IMR-90 (cell line): ENCODE measurements around the gene SECISBP2. TPM values are rescaled to one million over a fixed set of nuclear protein-coding genes. Genes with fewer than 3 reads are reported as not detected.
A peak's percentile ranks its signal among the peaks of the same experiment; 100 is the strongest.

Source experiments
- ATAC-seq: fragments of 200-7000 bp; cut with Tn5 transposase; 2 replicates; pipeline ENCODE4 v1.9.1; 2020; ENCODE audit warnings: low read depth, mild to moderate bottlenecking, moderate library complexity
- BruUV-seq: library from RNA; stranded (reverse); fragments of 400-500 nt; replicated peaks from 2 replicates; lab custom pipeline; 2021; lab: Mats Ljungman, UMichigan
- CTCF ChIA-PET: fragments of 300-600 bp; formaldehyde crosslinking; extraction: SDS; loops from one replicate; lab custom pipeline; 2021; ENCODE audit warnings: antibody characterized with exemption; lab: Yijun Ruan, JAX
- POLR2A ChIA-PET: fragments of 300-600 bp; sonication (Branson Sonifier 250); formaldehyde crosslinking; loops from one replicate; lab custom pipeline; 2022; ENCODE audit warnings: antibody characterized with exemption; ENCODE audit not compliant: unreplicated experiment; lab: Charles Lee
- DNase-seq: peaks from one replicate; pipeline ENCODE4 v3.0.0; 2013
- H2AFZ ChIP-seq: replicated peaks from 2 replicates; pipeline ENCODE3; 2013; ENCODE audit warnings: low read length, mild to moderate bottlenecking; ENCODE audit not compliant: poor library complexity
- H2AK5ac ChIP-seq: 2 replicates; pipeline ENCODE4 v1.6.1; 2013; ENCODE audit warnings: low read depth, low read length, inconsistent platforms
- H2AK9ac ChIP-seq: replicated peaks from 2 replicates; pipeline ENCODE3; 2013; ENCODE audit warnings: mild to moderate bottlenecking, low read depth, low read length, moderate library complexity; ENCODE audit not compliant: poor library complexity
- H2BK120ac ChIP-seq: 2 replicates; pipeline ENCODE4 v1.6.1; 2013; ENCODE audit warnings: low read depth, low read length, inconsistent platforms
- H2BK15ac ChIP-seq: 3 replicates; pipeline ENCODE4 v1.6.1; 2013; ENCODE audit warnings: low read depth, low read length, inconsistent platforms
- H2BK20ac ChIP-seq: 2 replicates; pipeline ENCODE4 v1.6.1; 2013; ENCODE audit warnings: low read depth, mild to moderate bottlenecking, inconsistent platforms, low read length, moderate library complexity
- H2BK5ac ChIP-seq: 2 replicates; pipeline ENCODE4 v1.6.1; 2013; ENCODE audit warnings: mild to moderate bottlenecking, low read depth, low read length, inconsistent platforms; ENCODE audit not compliant: poor library complexity, severe bottlenecking
- H3K14ac ChIP-seq: replicated peaks from 2 replicates; pipeline ENCODE4 v1.6.1; 2013; ENCODE audit warnings: low read depth, low read length, inconsistent platforms
- H3K18ac ChIP-seq: 2 replicates; pipeline ENCODE4 v1.6.1; 2013; ENCODE audit warnings: low read depth, low read length, control low read depth
- H3K23ac ChIP-seq: 2 replicates; pipeline ENCODE4 v1.6.1; 2013; ENCODE audit warnings: low read depth, low read length, inconsistent platforms
- H3K27ac ChIP-seq: 2 replicates; pipeline ENCODE4 v1.5.1; 2013; ENCODE audit warnings: mild to moderate bottlenecking, control low read depth, low read length; ENCODE audit not compliant: insufficient read depth
- H3K27me3 ChIP-seq: 2 replicates; pipeline ENCODE4 v1.6.1; 2013; ENCODE audit warnings: low read length; ENCODE audit not compliant: control insufficient read depth, insufficient read depth
- H3K36me3 ChIP-seq: 2 replicates; pipeline ENCODE4 v1.6.1; 2013; ENCODE audit warnings: low read length, mixed read lengths; ENCODE audit not compliant: control insufficient read depth, insufficient read depth
- H3K4ac ChIP-seq: 2 replicates; pipeline ENCODE4 v1.6.1; 2013; ENCODE audit warnings: low read depth, low read length, inconsistent platforms
- H3K4me1 ChIP-seq: 2 replicates; pipeline ENCODE4 v1.6.1; 2013; ENCODE audit warnings: low read length, mixed read lengths; ENCODE audit not compliant: control insufficient read depth, insufficient read depth
- H3K4me2 ChIP-seq: 2 replicates; pipeline ENCODE4 v1.6.1; 2013; ENCODE audit warnings: low read depth, mild to moderate bottlenecking, control low read depth, low read length, moderate library complexity
- H3K4me3 ChIP-seq: 2 replicates; pipeline ENCODE4 v1.5.1; 2013; ENCODE audit warnings: low read depth, mild to moderate bottlenecking, control low read depth, low read length, moderate library complexity; ENCODE audit not compliant: insufficient read depth
- H3K56ac ChIP-seq: 2 replicates; pipeline ENCODE4 v1.6.1; 2013; ENCODE audit warnings: low read length, inconsistent platforms; ENCODE audit not compliant: insufficient read depth; ENCODE audit errors: extremely low read depth
- H3K79me1 ChIP-seq, 2 experiments: 2 replicates each; pipeline ENCODE4 v1.6.1; 2013; ENCODE audit warnings: low read length in 2 of 2, inconsistent platforms in 1 of 2, low read depth in 1 of 2
- H3K9ac ChIP-seq: 2 replicates; pipeline ENCODE4 v1.6.1; 2013; ENCODE audit warnings: low read depth, low read length, control low read depth
- H3K9me1 ChIP-seq: 2 replicates; pipeline ENCODE4 v1.6.1; 2013; ENCODE audit warnings: low read length, inconsistent platforms; ENCODE audit not compliant: insufficient read depth
- H3K9me3 ChIP-seq: 2 replicates; pipeline ENCODE4 v1.6.1; 2013; ENCODE audit warnings: low read length; ENCODE audit not compliant: control insufficient read depth, insufficient read depth
- H4K20me1 ChIP-seq: 2 replicates; pipeline ENCODE4 v1.6.1; 2013; ENCODE audit warnings: low read length, inconsistent platforms; ENCODE audit not compliant: insufficient read depth
- H4K5ac ChIP-seq: 2 replicates; pipeline ENCODE4 v1.6.1; 2013; ENCODE audit warnings: mild to moderate bottlenecking, low read depth, low read length, control low read depth
- H4K8ac ChIP-seq, 2 experiments: 2 replicates each; pipeline ENCODE4 v1.6.1; 2013; ENCODE audit warnings: low read depth in 2 of 2, low read length in 2 of 2, control low read depth in 1 of 2, inconsistent platforms in 1 of 2
- H4K91ac ChIP-seq: 2 replicates; pipeline ENCODE4 v1.6.1; 2013; ENCODE audit warnings: low read depth, low read length, inconsistent platforms; ENCODE audit not compliant: insufficient read depth
- BHLHE40 ChIP-seq: fragments of 150-350 bp; IDR thresholded peaks from 2 replicates; pipeline ENCODE4 v1.6.1; 2016; ENCODE audit warnings: mild to moderate bottlenecking, low read depth, low read length
- CHD1 ChIP-seq: IDR thresholded peaks from 2 replicates; pipeline ENCODE4 v1.6.1; 2012; ENCODE audit warnings: low read depth, low read length, improper control_type of control experiment
- ELK1 ChIP-seq: fragments of 150-350 bp; IDR thresholded peaks from 2 replicates; pipeline ENCODE4 v1.6.1; 2016; ENCODE audit warnings: low read depth, mild to moderate bottlenecking, low read length, moderate library complexity, borderline replicate concordance
- MAFK ChIP-seq: IDR thresholded peaks from 2 replicates; pipeline ENCODE4 v1.6.1; 2012; ENCODE audit warnings: low read depth, low read length, improper control_type of control experiment
- MXI1 ChIP-seq: IDR thresholded peaks from 2 replicates; pipeline ENCODE4 v1.6.1; 2012; ENCODE audit warnings: low read depth, mild to moderate bottlenecking, low read length, moderate library complexity, borderline replicate concordance
- NFE2L2 ChIP-seq: fragments of 150-350 bp; IDR thresholded peaks from 2 replicates; pipeline ENCODE4 v1.6.1; 2016; ENCODE audit warnings: low read depth, mild to moderate bottlenecking, low read length
- POLR2A ChIP-seq: IDR thresholded peaks from 2 replicates; pipeline ENCODE4 v1.6.1; 2012; ENCODE audit warnings: mild to moderate bottlenecking, low read depth, low read length
- RAD21 ChIP-seq: IDR thresholded peaks from 2 replicates; pipeline ENCODE4 v1.6.1; 2012; ENCODE audit warnings: low read length, improper control_type of control experiment
- RCOR1 ChIP-seq: IDR thresholded peaks from 2 replicates; pipeline ENCODE4 v1.6.1; 2012; ENCODE audit warnings: mild to moderate bottlenecking, low read length, improper control_type of control experiment; ENCODE audit not compliant: insufficient replicate concordance
- RFX5 ChIP-seq: IDR thresholded peaks from 2 replicates; pipeline ENCODE4 v1.8.0; 2012; ENCODE audit warnings: low read depth, mild to moderate bottlenecking, low read length, moderate library complexity
- SMC3 ChIP-seq: fragments of 150-350 bp; IDR thresholded peaks from 2 replicates; pipeline ENCODE4 v1.6.1; 2016; ENCODE audit warnings: low read depth, mild to moderate bottlenecking, antibody characterized with exemption, low read length, moderate library complexity
- WGBS, 2 experiments: methylation state at CpG; one replicate each; pipeline versions ENCODE4 v1.1.5 to v1.1.7; 2013; ENCODE audit warnings: missing lambda C conversion rate in 2 of 2; ENCODE audit not compliant: insufficient read length in 1 of 2; ENCODE audit errors: extremely low coverage in 2 of 2; 5-methylcytosine and 5-hydroxymethylcytosine counted together
- dilution Hi-C: fragments of 300-500 bp; cut with HindIII; formaldehyde crosslinking; loops from one replicate; pipeline ENCODE4 v1.14.3; 2018; ENCODE audit warnings: low sequenced_read_pairs; ENCODE audit not compliant: unreplicated experiment
- in situ Hi-C: fragments of 300-500 bp; cut with MboI; formaldehyde crosslinking; loops from 3 replicates; pipeline ENCODE4 v1.14.3; 2019; ENCODE audit warnings: low sequenced_read_pairs, inconsistent platforms, mixed read lengths
- intact Hi-C: fragments of 100-400 bp; cut with micrococcal nuclease; formaldehyde crosslinking; loops from 2 replicates; pipeline ENCODE4 v1.10.0; 2022
- polyA plus RNA-seq, 3 experiments: library from polyadenylated mRNA; depleted of rRNA; stranded (reverse); fragments of >200 nt; gene quantifications; 2 replicates each; pipeline ENCODE4 v1.2.3, GENCODE V29; 2012; ENCODE audit warnings: low replicate concordance in 1 of 3
- total RNA-seq: library from RNA; depleted of rRNA; stranded (reverse); fragments of >200 nt; gene quantifications from 2 replicates; pipeline ENCODE4 v1.2.3, GENCODE V29; 2012
- TF ChIP-seq, protein P1 (sequence below): conservative IDR thresholded peaks from 2 replicates; pipeline ENCODE4 v1.5.1; 2012; ENCODE audit warnings: mild to moderate bottlenecking, low read depth, low read length, improper control_type of control experiment

SECISBP2 gene
- total and polyA plus RNA-seq, 2 of the 4 experiments (the other 2 are of a cell fraction): 16.4 to 18.8 TPM

DNA sequence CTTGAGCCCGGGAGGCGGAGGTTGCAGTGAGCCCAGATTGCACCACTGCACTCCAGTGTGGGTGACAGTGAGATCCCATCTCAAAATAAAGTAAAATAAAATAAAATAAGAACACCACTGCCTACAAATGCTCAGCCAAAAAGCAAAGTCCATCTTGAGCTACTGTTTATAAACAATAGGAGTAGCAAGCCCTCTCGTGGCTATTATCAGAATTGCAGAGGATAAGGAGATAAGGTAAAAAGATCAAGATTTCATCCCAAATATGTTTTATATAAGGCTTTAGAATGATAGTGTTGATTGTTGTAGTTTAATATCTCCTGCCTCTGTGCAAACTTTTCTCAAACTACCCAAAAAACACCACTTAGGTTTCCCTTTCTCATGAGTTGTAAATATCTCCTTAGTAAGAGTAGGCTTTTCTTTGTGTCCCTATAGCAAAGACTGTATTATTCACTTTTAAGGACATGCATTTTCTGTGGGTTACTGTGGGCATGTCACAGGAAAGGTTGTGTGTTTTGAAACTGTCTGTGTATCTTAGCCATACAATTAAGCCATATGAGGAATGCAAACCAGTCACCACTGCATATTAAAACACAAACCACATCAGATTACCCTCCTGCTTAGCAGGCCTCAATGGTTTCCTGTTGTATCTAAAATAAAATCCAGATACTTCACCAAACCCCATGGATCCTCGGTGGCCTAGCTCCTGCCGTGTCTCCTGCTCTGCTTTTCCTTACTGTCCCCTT, 39.1 kb upstream of the SECISBP2 start:
- no CpG with 5 or more reads among the region's 5 CpGs for WGBS, 2 experiments
- peak overlapping the region; percentile 37; the same call in 1 of the 2 replicates for H4K5ac ChIP-seq
- peak; percentile 71 for DNase-seq
- no peak for TF ChIP-seq MAFK
- TF ChIP-seq, protein P1, sequence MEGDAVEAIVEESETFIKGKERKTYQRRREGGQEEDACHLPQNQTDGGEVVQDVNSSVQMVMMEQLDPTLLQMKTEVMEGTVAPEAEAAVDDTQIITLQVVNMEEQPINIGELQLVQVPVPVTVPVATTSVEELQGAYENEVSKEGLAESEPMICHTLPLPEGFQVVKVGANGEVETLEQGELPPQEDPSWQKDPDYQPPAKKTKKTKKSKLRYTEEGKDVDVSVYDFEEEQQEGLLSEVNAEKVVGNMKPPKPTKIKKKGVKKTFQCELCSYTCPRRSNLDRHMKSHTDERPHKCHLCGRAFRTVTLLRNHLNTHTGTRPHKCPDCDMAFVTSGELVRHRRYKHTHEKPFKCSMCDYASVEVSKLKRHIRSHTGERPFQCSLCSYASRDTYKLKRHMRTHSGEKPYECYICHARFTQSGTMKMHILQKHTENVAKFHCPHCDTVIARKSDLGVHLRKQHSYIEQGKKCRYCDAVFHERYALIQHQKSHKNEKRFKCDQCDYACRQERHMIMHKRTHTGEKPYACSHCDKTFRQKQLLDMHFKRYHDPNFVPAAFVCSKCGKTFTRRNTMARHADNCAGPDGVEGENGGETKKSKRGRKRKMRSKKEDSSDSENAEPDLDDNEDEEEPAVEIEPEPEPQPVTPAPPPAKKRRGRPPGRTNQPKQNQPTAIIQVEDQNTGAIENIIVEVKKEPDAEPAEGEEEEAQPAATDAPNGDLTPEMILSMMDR: peak; percentile 75
- no peak for TF ChIP-seq RCOR1
- no peak for TF ChIP-seq RFX5
- TF ChIP-seq BHLHE40: no peak
- TF ChIP-seq CHD1: no peak
- TF ChIP-seq SMC3: peak; percentile 70
- no peak for TF ChIP-seq POLR2A
- no peak for TF ChIP-seq ELK1
- no peak for TF ChIP-seq MXI1
- no peak for TF ChIP-seq NFE2L2
- peak; percentile 72 for TF ChIP-seq RAD21
- peaks cover 2% of the 10 kb centered on the region for H3K9me3 ChIP-seq
- no peaks in the 10 kb centered on the region for H3K36me3 ChIP-seq
- no peak overlapping the region for H3K9ac ChIP-seq
- H4K91ac ChIP-seq: no peak overlapping the region
- H2BK120ac ChIP-seq: no peak overlapping the region
- no peak overlapping the region for H2BK20ac ChIP-seq
- H2AK5ac ChIP-seq: no peak overlapping the region
- H3K4me3 ChIP-seq: no peak overlapping the region
- in situ Hi-C loops (loop anchor here (10.0 kb wide), 1 partner anchor 684 kb away; no protein-coding TSS in a partner anchor), dilution Hi-C loops (no loop called here), intact Hi-C loops (loop anchor here (2.0 to 10.0 kb wide), 3 partner anchors 98 to 684 kb away; no protein-coding TSS in a partner anchor)
- H2AK9ac ChIP-seq: no peak overlapping the region
- H3K14ac ChIP-seq: no peak overlapping the region
- H2AFZ ChIP-seq: no peak overlapping the region
- H3K79me1 ChIP-seq: no peaks in the 10 kb centered on the region
- H3K4ac ChIP-seq: no peak overlapping the region
- H3K27me3 ChIP-seq: no peaks in the 10 kb centered on the region
- H3K27ac ChIP-seq: no peak overlapping the region
- H2BK5ac ChIP-seq: peak overlapping the region; percentile 71
- H3K4me1 ChIP-seq: peaks cover 7% of the 10 kb centered on the region; the same call in 1 of the 2 replicates
- no peak overlapping the region for H3K23ac ChIP-seq
- peak; percentile 39; the same call in 1 of the 2 replicates for ATAC-seq
- H3K18ac ChIP-seq: peak overlapping the region; percentile 29; the same call in 1 of the 2 replicates
- H2BK15ac ChIP-seq: 0 out of 3 replicates have a peak overlapping the region, but pooled peaks have one; percentile 0
- no peak overlapping the region for H3K56ac ChIP-seq
- no peaks in the 10 kb centered on the region for H3K9me1 ChIP-seq
- BruUV-seq: no TSS peak
- no peak overlapping the region for H4K8ac ChIP-seq
- no peak overlapping the region; the same call in 1 of the 2 replicates for H3K4me2 ChIP-seq
- POLR2A ChIA-PET: no interaction called here
- CTCF ChIA-PET: interaction anchor here (0.6 to 1.4 kb wide), 8 partner anchors 10 to 270 kb away, joined by 3 to 7 read pairs (median 3); no protein-coding TSS in a partner anchor
- no peaks in the 10 kb centered on the region for H4K20me1 ChIP-seq
